Hematopoietic multipotent progenitor cell treated with erythropoietin and hydrocortisone succinate and interleukin-3 and kit ligand, for 8 days (in vitro differentiated cells): ENCODE results near the gene HECA.
A peak's percentile ranks its signal among the peaks of the same experiment; 100 is the strongest.
"Not testable (repeated sequence)": the region's sequence is repeated elsewhere in the genome, so short reads cannot be mapped to it uniquely, and the experiment has no call there.

Experiments
- DNase-seq: peaks from one replicate; pipeline ENCODE4 v3.0.0-alpha.2; 2015

The HECA gene, protein sequence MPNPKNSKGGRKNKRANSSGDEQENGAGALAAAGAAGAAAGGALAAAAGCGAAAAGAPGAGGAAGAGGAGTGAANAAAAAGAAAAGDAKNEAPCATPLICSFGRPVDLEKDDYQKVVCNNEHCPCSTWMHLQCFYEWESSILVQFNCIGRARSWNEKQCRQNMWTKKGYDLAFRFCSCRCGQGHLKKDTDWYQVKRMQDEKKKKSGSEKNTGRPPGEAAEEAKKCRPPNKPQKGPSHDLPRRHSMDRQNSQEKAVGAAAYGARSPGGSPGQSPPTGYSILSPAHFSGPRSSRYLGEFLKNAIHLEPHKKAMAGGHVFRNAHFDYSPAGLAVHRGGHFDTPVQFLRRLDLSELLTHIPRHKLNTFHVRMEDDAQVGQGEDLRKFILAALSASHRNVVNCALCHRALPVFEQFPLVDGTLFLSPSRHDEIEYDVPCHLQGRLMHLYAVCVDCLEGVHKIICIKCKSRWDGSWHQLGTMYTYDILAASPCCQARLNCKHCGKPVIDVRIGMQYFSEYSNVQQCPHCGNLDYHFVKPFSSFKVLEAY

DNA sequence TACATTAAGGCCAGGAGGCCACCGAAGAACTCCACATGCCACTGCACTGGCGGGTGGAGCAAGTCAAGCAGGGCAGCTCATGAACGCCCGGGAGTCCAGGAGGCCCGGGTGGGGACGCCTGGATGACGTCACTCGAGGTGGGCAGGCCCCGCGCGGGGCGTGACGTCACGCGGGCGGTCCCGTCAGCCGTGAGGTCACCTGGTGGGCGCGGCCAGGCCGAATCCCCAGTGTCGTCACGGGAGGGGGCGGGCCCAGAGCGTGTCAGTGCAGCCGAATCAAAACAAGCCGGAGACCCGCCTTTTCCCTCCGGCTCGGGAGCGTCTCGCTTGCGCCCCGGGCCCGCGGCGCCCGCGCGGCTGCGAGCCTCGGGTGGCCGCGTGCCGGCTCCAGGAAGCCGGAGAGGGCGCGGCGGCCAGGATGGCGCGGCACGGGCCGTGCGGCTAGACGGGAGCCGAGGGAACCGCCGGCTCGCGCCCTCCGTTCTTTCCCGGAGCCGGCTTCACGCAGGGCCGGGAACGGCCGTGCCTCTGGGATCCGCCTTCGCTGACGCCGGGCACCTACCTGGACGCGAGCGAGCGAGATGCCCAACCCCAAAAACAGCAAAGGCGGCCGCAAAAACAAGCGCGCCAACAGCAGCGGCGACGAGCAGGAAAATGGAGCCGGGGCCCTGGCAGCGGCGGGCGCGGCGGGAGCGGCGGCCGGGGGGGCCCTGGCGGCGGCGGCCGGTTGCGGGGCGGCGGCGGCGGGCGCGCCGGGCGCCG, at the start of gene HECA:
Gene HECA, plus strand, starts transcription at position 264 of the 761 bp plus-strand sequence. Its CDS starts 317 bp downstream, at position 581.
- DNase-seq = peak; percentile 88

DNA sequence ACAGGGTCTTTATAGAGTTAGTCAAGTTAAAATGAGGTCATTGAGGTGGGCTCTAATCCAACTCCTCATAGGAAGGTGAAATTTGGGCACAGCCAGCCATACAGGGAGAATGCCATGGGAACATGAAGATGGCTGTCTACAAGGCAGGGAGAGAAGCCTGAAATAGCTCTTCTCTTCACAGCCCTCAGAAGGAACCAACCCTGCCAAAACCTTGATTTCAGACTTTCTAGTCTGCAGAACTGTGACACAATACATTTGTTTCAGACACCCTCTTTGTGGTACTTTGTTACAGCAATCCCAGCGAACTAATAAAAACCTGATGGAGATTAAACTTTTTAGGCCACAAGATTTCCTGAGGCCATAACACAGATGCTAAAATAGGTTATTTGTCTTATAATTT, 43.1 kb upstream of the HECA start:
- DNase-seq = no peak

DNA sequence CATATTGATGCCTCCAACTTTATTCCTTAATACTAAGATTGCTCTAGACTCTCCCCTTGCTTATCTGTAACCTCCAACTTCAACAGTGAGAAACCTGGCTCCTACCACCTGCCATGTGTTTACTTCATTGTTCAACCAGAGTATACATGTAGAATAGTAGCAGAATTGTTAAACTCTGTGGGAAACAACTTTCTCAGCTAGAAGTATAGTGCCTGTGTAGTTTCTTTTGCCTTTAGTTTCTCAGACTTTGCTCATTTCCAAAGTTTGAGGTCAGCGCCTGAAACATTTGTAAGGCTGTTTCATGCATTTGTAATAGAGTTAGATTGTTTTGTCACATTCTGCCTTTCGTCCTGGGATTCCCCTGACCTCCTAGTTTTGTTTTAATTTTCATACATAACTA, 34.9 kb upstream of the HECA start:
- DNase-seq = no peak

DNA sequence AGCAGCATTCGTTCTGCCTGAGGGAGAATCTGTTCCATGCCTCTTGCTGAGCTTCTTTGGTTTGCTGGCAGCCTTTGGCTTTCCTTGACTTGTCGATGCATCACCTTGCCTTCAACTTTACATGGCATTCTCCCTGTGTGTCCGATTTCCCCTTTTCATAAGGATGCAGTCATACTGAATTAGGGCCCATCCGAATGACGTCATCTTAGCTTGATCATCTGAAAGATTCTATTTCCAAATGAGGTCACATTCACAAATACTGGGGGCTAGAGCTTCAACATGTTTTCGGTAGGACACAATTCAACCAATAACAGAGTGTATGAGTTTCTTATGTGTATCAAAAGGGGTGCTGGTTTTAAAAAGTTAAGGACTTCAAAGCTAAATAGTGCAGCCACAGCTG, 27.8 kb upstream of the HECA start:
- DNase-seq = no peak

DNA sequence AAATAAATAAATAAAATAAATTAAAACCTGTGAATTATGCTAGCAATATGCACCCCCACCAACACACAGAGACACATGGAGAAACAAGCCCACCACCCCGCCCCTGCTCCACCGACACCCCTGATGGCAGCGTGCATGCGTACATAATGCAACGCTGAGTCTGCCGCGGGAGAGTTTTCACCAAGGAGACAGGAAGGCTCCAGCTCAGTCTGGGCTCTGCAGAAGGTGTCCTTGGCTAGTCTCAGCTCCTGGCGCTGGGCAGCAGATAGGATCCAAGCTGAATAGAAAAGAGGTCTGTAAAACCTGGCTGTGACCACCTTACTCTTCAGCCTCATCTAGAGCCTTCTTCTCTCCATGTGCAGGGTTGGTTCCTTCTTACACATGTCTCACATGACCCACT, 26.5 kb upstream of the HECA start:
- DNase-seq = no peak

DNA sequence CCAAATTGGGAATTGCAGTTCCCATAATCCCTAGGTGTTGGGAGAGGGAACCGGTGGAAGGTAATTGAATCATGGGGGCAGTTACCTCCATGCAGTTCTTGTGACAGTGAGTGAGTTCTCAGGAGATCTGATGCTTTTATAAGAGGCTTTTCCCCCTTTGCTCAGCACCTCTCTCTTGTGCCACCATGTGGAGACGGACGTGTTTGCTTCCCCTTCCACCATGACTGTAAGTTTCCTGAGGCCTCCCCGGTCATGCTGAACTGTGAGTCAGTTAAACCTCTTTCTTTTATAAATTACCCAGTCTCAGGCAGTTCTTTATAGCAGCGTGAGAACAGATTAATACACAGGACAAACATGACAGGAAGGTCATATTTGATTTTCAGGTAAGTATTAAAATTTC, 25.3 kb upstream of the HECA start:
- DNase-seq = peak; percentile 39

DNA sequence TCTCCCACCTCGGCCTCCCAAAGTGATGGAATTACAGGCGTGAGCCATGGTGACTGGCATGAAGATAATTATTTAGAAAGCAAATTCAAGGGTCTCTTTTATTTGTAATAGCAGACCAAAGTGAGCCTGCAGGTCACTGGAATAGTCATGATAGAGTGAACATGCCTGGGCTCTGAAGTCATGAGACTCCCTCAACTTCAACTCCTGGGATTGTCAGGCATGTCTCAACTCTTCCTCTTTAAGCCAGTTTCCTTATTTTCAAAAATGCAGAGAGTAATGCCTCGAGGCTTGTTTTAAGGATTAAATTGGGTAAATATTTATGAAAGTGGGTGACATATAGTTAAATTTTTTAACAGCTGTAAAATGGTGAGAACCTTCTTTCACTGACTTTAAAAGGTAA, 22.7 kb upstream of the HECA start:
- DNase-seq = no peak

DNA sequence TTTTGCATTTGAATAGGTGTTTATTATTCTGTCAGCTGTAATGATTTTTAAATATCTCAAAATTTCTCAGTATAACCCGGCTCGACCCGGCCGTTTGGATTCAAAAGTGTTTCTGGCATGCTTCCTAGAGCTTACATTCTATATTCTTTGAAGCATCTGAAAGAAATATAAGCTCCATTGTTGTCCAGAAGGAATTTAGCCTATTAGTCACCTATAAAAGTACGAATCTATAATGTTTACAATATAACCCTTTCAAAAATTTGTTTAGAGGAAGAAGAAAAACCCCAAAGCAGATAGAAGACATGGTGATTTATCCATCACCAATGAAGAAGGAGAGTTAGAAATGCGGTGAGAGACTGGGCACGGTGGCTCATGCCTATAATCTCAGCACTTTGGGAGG, 22.3 kb upstream of the HECA start:
- DNase-seq = no peak

DNA sequence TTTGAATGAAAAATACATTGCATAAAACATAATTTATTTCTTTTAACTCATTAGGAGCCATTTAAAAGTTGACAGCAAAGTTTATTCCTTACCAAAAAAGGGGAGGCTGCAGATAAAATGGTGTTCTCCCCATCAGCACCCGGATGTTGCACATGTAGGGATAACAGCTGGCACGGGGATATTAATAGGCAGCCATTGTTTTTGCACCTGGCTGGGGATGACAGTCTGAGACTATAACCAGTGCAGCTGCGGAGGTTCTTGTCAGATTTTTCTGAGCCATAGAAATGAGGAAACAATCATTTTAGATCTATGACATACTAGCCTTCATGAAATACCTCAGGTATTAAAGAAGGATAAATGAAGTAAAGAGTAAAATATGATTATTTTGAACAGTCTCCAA, 20.1 kb upstream of the HECA start:
- no peak for DNase-seq

DNA sequence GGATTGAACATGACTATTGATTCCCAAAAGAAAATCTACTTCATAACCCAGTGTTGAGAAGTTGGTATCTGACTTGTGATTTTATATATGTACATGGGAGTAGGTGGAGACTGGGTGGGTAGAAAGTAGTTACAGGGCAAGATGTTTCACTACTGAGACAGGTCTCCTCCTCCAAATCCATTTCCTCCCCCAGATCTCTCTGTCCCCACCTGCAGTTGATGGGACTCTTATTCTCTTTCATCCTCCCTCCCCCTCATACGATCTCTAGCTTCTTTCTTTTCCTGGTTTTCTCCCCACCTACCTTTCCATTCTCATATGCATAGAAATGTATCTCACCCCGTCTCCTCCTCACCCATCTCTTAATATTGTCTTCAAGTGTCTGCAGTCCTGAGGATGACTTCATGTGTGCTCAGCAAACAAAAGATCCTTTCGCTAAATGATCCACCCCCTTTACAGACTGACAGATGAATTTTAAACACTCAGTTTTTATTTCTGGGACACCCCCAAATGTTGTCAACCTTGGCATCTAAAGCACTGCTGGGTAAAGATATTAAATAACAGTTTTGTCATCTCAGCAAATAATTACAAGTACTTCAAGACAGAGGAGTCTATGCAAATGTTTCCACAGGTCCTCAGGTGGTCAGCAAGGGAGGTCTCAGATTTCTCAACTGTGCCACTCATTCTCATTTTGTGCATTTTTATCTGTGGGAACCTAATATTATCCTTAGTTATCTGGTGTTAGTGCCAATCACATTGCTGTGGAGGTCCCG, 18.7 kb upstream of the HECA start:
- no peak for DNase-seq

DNA sequence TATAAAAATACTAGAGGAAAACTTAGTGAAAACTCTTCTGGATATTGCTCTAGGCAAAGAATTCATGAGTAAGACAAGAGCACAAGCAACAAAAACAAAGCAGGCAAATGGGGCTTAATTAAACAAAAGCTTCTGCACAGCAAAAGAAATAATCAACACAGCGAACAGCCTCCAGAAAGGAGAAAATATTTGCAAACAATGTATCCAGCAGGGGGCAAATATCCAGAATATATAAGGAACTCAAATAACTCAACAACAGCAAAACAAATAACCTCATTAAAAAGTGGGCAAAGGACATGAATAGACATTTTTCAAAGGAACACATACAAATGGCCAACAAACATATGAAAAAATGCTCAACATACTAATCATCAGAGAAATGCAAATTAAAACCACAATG, 17.1 kb upstream of the HECA start:
- DNase-seq = no peak

DNA sequence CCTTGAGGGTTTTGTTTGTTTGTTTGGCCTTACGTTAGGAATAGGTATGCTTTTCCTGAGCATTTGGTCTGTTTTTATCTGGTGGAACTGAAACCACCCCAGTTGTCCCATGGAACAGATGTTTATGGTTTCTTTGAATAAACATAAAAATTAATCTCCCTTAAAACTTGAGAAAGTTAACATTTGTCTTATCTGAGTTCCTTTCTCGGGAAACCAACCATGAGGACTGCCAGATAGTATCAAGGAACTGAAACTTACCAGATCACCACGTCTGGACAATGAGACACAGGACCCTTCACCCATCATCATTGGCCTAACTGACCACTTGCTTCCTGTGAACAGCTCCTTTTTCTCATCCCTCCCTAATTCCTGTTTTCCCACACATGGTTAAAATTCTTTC, 15.3 kb upstream of the HECA start:
- no peak for DNase-seq

DNA sequence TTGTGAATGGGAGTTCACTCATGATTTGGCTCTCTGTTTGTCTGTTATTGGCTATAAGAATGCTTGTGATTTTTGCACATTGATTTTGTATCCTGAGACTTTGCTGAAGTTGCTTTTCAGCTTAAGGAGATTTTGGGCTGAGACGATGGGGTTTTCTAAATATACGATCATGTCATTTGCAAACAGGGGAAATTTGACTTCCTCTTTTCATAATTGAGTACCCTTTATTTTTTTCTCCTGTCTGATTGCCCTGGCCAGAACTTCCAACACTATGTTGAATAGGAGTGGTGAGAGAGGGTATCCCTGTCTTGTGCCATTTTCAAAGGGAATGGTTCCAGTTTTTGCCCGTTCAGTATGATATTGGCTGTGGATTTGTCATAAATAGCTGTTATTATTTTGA, 12.1 kb upstream of the HECA start:
- DNase-seq = not testable (repeated sequence)

DNA sequence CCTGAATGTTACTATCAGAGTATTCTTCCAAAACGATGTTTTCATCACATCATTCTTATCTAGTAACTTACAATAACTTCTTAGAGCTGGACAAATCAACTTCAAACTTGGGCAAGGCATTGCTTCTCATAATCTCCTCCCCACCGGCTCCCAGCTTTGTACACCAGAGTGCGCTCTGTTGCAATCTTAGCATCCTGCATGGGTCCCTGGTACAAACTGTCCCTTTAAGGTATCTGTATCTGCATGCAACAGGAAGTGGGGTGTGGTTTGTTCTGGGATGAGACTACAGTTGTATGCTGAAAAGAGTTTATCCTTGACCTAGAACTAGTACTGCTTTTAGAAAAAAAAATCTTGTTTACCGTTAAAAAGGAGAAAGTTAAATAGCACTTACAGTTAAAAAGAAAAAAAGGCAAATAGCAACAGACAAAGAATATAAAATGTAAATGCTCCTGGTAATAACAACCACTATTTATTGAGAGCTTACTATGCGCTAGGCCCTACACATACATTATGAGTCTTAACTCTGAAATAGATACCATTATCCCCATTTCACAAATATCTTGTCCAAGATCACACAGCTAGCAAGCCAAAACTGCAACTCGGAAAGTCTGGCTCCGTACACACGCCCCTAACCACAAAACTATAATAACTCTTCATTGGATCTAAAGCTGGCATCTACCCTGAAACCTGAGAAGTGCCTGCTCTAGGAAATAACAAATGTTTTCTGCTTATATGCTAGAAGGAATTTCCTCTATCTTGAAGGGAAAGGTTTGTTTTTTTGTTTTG, 9.8 kb upstream of the HECA start:
- peak; percentile 93 for DNase-seq

DNA sequence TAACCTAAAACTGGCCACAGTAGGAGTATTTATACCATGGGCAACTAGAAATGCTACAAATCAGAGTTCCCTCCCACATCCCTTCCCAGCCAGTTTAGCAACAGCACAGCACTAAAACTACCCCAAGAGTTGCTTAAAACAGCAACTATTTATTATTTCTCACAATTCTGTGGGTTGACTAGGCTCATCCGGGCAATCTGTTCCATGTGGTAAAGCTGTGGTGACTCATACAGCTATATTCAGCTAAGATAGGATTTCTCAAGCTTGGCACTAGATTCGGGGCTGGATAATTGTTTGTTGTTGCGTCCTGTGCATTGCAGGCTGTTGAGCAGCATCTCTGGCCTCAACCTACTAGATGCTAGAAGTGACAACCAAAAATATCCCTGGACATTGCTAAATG, 8.6 kb upstream of the HECA start:
- no peak for DNase-seq

DNA sequence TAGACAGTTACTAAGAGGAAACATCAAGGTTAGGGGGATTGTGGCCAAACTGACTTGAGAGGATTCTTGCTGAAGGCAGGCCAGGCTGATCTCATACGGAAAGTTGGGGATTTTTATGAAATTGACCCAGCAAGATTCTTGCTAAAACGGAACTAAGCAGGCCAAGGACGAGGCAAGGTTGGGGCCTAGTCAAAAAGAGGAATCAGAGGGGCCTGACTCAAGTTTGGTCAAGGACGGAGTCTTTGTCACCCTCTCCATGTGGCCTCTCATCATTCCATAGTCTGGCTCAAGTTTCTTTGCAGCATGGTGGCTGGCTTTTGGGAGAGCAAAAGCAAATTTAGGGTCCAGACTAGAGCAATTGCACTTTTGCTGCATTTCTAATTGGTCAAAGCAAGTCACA, 7.9 kb upstream of the HECA start:
- no peak for DNase-seq

DNA sequence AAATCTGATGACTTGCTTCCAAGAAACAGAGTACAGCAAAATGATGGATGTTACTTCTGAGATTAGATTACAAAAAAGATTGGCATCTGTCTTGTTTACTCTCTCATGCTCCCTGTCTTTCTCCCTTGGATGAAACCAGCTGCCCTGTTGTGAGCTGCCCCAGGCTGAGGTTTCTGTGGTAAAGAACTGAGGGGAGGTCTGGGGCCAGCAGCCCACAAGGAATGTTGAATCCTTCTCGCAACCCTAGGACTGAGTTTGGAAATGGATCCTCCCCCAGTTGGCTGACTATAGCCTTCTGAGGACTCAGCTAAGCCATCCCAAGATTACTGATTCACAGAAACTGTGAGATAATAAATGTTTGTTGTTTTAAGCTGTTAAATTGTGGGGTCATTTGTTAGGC, 5.6 kb upstream of the HECA start:
- no peak for DNase-seq

DNA sequence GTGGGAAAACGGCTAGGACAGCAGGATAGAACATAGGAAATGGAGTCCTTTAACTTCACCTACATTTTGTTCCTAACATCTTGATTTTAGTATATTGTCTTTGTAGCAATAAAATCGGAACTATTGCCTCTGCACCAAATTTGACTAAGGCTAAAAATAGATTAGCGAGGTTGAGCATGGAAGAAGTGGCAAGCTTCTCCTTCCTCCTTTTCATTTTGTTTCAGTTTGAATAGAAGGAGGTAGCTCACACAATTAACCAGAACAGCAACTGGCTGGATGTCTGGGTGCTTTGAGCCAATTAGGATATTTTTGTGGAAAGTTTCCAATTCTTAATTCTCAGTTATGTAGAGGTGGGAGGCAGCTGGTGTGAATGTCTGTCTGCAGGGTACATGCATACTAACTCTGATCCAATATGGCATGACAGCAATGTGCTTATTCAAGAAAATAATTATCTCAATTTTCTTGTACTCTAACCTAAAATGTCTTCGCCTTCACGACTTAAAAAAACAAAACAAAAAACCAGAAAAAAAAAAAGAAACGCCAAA, 3.1 kb upstream of the HECA start:
- no peak for DNase-seq

DNA sequence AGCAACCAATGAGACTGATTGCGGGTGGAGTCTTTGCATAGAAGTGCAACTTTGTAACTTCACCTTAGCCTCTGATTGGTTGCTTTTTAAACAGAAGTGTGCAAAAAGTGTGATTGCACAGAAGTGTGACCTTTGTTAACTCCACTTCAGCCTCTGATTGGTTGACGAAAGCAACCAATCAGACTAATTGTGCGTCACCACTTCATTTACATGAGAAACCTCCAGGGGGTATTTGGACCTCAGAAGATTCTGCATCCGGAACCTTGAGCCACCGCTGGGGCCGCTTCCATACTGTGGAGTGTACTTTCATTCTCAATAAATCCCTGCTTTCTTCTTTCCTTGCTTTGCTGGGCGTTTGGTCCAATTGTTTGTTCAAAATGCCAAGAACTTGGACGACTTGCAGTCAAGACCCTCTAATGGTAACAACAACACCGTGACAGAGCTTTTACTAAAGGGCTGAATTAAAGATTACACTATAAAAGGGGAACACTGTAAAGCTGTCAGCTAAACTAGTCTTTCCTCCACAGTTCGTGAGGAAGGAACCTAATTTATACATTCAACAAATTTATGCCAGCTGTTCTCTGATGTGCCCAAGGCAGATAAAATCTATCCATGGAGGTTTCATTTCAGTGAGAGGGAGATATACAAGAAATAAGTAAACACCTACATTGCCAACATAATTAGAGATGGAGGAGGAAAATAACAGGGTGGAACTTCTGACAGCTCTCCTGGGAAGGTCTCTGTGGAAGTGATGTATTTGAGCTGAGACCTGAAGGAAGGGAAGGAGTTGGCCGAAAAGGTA, 1.4 kb upstream of the HECA start:
- DNase-seq = no peak

DNA sequence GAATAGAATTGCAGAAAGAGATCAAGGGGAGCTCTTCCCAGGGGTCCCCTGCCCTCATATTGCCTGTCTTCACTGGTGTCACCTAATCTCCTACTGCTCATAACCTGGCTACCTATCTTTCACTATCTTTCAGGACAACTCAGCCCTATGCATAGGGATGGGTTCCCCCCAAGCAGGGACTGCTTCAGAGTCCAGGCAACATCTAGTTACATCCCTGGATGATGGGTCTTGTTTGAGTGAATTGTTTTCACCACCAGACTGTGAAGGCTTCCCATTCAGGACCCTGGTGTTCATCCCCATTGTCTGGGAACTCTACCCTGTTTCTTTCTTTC, 850 bp upstream of the HECA start:
- DNase-seq = no peak
